Measurements from ENCODE around the gene PLEKHO2.

DNA sequence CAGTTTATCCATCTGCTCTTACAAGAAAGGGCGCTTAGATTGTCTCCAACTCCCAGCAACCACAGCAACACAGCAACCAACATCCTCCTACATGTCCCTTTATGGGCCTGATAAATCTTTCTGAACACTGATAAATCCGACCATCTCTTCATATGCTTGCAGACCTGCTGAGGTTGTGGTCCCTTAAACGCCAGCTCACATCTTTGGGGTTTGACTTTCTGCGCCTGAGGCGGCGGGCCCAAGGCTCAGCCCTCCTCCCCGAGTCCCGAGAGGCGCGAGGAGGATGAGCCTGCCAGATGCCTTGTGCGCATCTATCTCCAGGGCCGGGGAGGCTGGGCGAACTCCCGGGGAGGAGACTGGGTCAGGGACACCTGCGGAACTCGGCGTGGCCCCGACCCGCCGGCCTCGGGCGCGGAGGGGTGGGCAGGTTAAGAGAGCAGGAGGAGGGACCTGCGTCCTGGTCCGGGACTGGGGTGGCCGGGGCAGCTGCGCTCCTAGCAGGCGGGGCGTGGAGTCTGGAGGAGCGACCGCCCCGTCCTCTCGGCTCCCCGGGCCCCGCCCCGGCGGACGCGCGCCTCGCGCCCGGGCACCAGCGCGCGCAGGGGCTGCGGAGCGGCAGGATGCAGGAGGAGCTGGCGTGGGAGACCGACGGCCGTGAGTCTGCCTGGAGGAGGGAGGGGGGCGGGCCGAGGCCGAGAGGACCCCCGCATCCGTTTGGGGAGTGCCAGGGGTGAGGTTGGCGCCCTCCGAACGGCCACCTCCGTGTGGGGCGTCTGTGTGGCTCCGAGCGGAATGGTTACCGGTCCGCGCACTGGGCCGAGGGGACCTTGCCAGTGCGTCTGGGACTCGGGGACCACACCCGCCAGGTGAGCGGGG lies 69.8 kb downstream of the PLEKHO2 start, which contains the start of gene ANKDD1A:
- TF ChIP-seq EZH2 (IDR thresholded peaks at IDR 0.05; ENCODE audit: insufficient read depth, poor library complexity, severe bottlenecking) (no peak), EZH2phosphoT487 (IDR thresholded peaks at IDR 0.05; ENCODE audit: insufficient read depth, low read depth) (no peak)
